GM18520 (cell line): ENCODE results near the gene HDAC4.

Experiments
- ATAC-seq: cut with Tn5 transposase; IDR thresholded peaks from one replicate; pipeline ENCODE4 v1.9.1; 2021; ENCODE audit not compliant: unreplicated experiment

Gene HDAC4

GRCh38 chr2:239008004-239008403 lies 392.8 kb downstream of the HDAC4 start:
- no peak for ATAC-seq

- ATAC-seq: no peak
These were observed 394.1 kb downstream of the HDAC4 start for GRCh38 chr2:239006622-239007285.

GRCh38 chr2:239005586-239005985 lies 395.2 kb downstream of the HDAC4 start:
- no peak for ATAC-seq

- ATAC-seq: no peak
These were observed 396.4 kb downstream of the HDAC4 start for GRCh38 chr2:239004274-239005015.

- no peak for ATAC-seq
These were observed 397.1 kb downstream of the HDAC4 start for GRCh38 chr2:239003624-239004273.

GRCh38 chr2:239002954-239003623 lies 397.7 kb downstream of the HDAC4 start:
- ATAC-seq: no peak

GRCh38 chr2:239002591-239002953 lies 398.2 kb downstream of the HDAC4 start:
- ATAC-seq: no peak

- ATAC-seq: no peak
These were observed 399.0 kb downstream of the HDAC4 start for GRCh38 chr2:239001794-239002193.

GRCh38 chr2:239000500-239001073 lies 400.2 kb downstream of the HDAC4 start:
- no peak for ATAC-seq

GRCh38 chr2:239000089-239000488 lies 400.7 kb downstream of the HDAC4 start:
- no peak for ATAC-seq

GRCh38 chr2:238999291-238999741 lies 401.5 kb downstream of the HDAC4 start:
- no peak for ATAC-seq

- ATAC-seq: no peak
These were observed 402.0 kb downstream of the HDAC4 start for GRCh38 chr2:238998801-238999200.
